AG04450 (cell line): ENCODE data around the gene ACTL10. TPM values are rescaled to one million over a fixed set of nuclear protein-coding genes. Genes with fewer than 3 reads are reported as not detected.

Source experiments
- CTCF ChIA-PET: fragments of 300-600, 350-600 bp; formaldehyde crosslinking; extraction: SDS; loops from one replicate; lab custom pipeline; 2022; ENCODE audit warnings: antibody characterized with exemption, inconsistent platforms; lab: Charles Lee
- POLR2A ChIA-PET: fragments of 350-600 bp; formaldehyde crosslinking; extraction: SDS; loops from one replicate; lab custom pipeline; 2021; ENCODE audit warnings: antibody characterized with exemption, inconsistent platforms; lab: Yijun Ruan, JAX
- DNase-seq: peaks from one replicate; pipeline ENCODE4 v3.0.0-alpha.2; 2011; ENCODE audit warnings: low read depth, low spot score
- H3K27ac ChIP-seq: one replicate; pipeline ENCODE4 v1.5.1; 2012; ENCODE audit warnings: low read depth, low read length, control low read depth
- H3K27me3 ChIP-seq: one replicate; pipeline ENCODE4 v1.6.0; 2012; ENCODE audit warnings: low read length; ENCODE audit not compliant: control insufficient read depth, insufficient read depth
- H3K4me3 ChIP-seq: 2 replicates; pipeline ENCODE4 v1.5.1; 2011; ENCODE audit warnings: mild to moderate bottlenecking, low read depth, low read length, control low read depth
- H3K9me3 ChIP-seq: 2 replicates; pipeline ENCODE4 v1.5.1; 2012; ENCODE audit warnings: low read length; ENCODE audit not compliant: control insufficient read depth, insufficient read depth
- CTCF ChIP-seq: IDR thresholded peaks from 2 replicates; pipeline ENCODE4 v1.5.1; 2011; ENCODE audit warnings: low read depth, low read length, control low read depth, inconsistent platforms
- polyA plus RNA-seq: library from polyadenylated mRNA; depleted of rRNA; stranded (reverse); fragments of >200 nt; gene quantifications from 2 replicates; pipeline ENCODE4 v1.2.3, GENCODE V29; 2011; rRNA removed

ACTL10 gene
- polyA plus RNA-seq, 1 experiment: 0.41 TPM

GRCh38 chr20:33713865-33714367 is 47.2 kb downstream of the ACTL10 start:
- POLR2A ChIA-PET: no interaction called here
- DNase-seq: no peak
- CTCF ChIA-PET: no interaction called here
- Histone ChIP-seq H3K4me3 (no peak overlapping the region), H3K27me3 (no peaks in the 10 kb centered on the region), H3K27ac (no peak overlapping the region), H3K9me3 (no peaks in the 10 kb centered on the region)
- TF ChIP-seq CTCF: no peak

DNA sequence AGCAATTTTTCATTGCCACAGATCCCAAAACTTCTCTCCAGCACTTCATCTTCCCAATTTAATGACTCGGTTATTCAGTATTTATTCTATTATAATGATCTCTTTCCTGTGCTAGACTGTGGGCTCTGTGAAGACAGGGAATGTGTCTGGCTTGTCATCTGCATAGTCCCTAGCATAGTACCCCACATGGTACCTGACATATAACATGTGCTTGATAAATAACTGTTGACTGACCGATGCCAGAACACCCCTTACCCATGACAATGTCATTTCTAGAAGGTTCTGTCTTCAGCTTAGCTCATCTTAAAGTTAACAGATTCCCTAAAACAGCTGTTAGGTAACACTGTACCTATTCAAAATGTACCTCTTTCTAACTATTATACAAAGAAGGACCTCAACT is 49.8 kb downstream of the ACTL10 start:
- TF ChIP-seq CTCF: no peak
- Histone ChIP-seq H3K27me3 (no peaks in the 10 kb centered on the region), H3K9me3 (peaks cover 3% of the 10 kb centered on the region; the same call in 1 of the 2 replicates), H3K27ac (no peak overlapping the region), H3K4me3 (no peak overlapping the region)
- DNase-seq: no peak
- POLR2A ChIA-PET: no interaction called here
- CTCF ChIA-PET: no interaction called here

Other genes with a start within 250 kb of the ACTL10 start
- 6.5 and 9.5 TPM in 2 replicates for gene SNTA1, start 223.2 kb upstream of the ACTL10 start, polyA plus RNA-seq
- 10.2 and 11.3 TPM in 2 replicates for gene CBFA2T2, start 176.8 kb upstream of the ACTL10 start, polyA plus RNA-seq
- 0.09 and 0.14 TPM in 2 replicates for gene C20orf144, start 4.6 kb upstream of the ACTL10 start, polyA plus RNA-seq
- 11.7 and 15.7 TPM in 2 replicates for gene NECAB3, start 7.5 kb downstream of the ACTL10 start, polyA plus RNA-seq
- gene E2F1, start 19.4 kb downstream of the ACTL10 start, polyA plus RNA-seq: 2.6 and 3.0 TPM in 2 replicates
- 5.9 and 6.0 TPM in 2 replicates for gene PXMP4, start 53.4 kb downstream of the ACTL10 start, polyA plus RNA-seq
- 1.5 and 1.6 TPM in 2 replicates for gene ZNF341, start 65.1 kb downstream of the ACTL10 start, polyA plus RNA-seq
- 92.4 and 97.4 TPM in 2 replicates for gene CHMP4B, start 144.4 kb downstream of the ACTL10 start, polyA plus RNA-seq